Glutamatergic neuron (in vitro differentiated cells): ENCODE results near the gene SKOR2. TPM values are rescaled to one million over a fixed set of nuclear protein-coding genes. Genes with fewer than 3 reads are reported as not detected.

Source experiments
- DNase-seq: peaks from one replicate; pipeline ENCODE4 v3.0.0; 2022
- H3K27ac Mint-ChIP-seq: one replicate; pipeline ENCODE4 v1.8.0; 2020; ENCODE audit warnings: mild to moderate bottlenecking, mixed read lengths, inconsistent platforms; ENCODE audit not compliant: unreplicated experiment
- H3K27me3 Mint-ChIP-seq: one replicate; pipeline ENCODE4 v1.8.0; 2020; ENCODE audit warnings: mild to moderate bottlenecking, moderate library complexity, mixed read lengths, inconsistent platforms; ENCODE audit not compliant: unreplicated experiment
- H3K36me3 Mint-ChIP-seq: one replicate; pipeline ENCODE4 v1.8.0; 2020; ENCODE audit warnings: mild to moderate bottlenecking, mixed read lengths, inconsistent platforms; ENCODE audit not compliant: unreplicated experiment
- H3K4me1 Mint-ChIP-seq: one replicate; pipeline ENCODE4 v1.8.0; 2020; ENCODE audit warnings: mild to moderate bottlenecking, low read depth, mixed read lengths, inconsistent platforms; ENCODE audit not compliant: unreplicated experiment
- H3K4me3 Mint-ChIP-seq: one replicate; pipeline ENCODE4 v1.8.0; 2020; ENCODE audit warnings: mild to moderate bottlenecking, mixed read lengths, inconsistent platforms; ENCODE audit not compliant: unreplicated experiment
- H3K9me3 Mint-ChIP-seq: one replicate; pipeline ENCODE4 v1.8.0; 2020; ENCODE audit warnings: mild to moderate bottlenecking, moderate library complexity, mixed read lengths, inconsistent platforms; ENCODE audit not compliant: unreplicated experiment
- total RNA-seq: library from RNA; stranded (reverse); fragmentation: NEBNext Ultra II Directional; extraction: Animal tissue kit (Norgen Biotek cat#: 25700); gene quantifications from one replicate; pipeline ENCODE4 v1.2.1, GENCODE V29; 2021; ENCODE audit not compliant: unreplicated experiment
- TF ChIP-seq, protein P1 (sequence below): fragments of 200-600 bp; sonication (generic); IDR thresholded peaks from one replicate; pipeline ENCODE4 v1.5.0; 2021; ENCODE audit not compliant: partially characterized antibody, unreplicated experiment

Gene SKOR2
- total RNA-seq, 1 donor from 2014 or later: 6.7 TPM

DNA sequence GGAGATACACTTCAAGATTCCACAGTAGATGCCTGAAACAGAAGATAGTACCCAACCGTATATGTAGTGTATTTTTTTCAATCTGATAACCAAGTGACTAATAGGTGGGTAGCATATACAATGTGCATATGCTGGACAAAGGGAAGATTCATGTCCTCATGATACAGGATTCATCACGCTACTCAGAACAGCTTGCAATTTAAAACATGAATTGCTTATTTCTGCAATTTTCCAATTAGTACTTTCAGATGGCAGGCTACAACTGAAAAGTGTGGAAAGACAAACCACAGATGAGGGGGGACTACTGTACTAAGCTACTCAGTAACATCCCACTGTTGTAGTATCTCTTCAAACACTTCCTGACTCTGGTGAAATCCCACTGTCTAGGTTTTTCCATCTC, 79.0 kb downstream of the SKOR2 start:
- no peaks in the 10 kb centered on the region for H3K4me1 Mint-ChIP-seq
- no peaks in the 10 kb centered on the region for H3K9me3 Mint-ChIP-seq
- DNase-seq: no peak
- no peaks in the 10 kb centered on the region for H3K27me3 Mint-ChIP-seq
- no peak overlapping the region for H3K27ac Mint-ChIP-seq
- H3K4me3 Mint-ChIP-seq: no peak overlapping the region
- TF ChIP-seq, protein P1, sequence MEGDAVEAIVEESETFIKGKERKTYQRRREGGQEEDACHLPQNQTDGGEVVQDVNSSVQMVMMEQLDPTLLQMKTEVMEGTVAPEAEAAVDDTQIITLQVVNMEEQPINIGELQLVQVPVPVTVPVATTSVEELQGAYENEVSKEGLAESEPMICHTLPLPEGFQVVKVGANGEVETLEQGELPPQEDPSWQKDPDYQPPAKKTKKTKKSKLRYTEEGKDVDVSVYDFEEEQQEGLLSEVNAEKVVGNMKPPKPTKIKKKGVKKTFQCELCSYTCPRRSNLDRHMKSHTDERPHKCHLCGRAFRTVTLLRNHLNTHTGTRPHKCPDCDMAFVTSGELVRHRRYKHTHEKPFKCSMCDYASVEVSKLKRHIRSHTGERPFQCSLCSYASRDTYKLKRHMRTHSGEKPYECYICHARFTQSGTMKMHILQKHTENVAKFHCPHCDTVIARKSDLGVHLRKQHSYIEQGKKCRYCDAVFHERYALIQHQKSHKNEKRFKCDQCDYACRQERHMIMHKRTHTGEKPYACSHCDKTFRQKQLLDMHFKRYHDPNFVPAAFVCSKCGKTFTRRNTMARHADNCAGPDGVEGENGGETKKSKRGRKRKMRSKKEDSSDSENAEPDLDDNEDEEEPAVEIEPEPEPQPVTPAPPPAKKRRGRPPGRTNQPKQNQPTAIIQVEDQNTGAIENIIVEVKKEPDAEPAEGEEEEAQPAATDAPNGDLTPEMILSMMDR: no peak
- no peaks in the 10 kb centered on the region for H3K36me3 Mint-ChIP-seq

DNA sequence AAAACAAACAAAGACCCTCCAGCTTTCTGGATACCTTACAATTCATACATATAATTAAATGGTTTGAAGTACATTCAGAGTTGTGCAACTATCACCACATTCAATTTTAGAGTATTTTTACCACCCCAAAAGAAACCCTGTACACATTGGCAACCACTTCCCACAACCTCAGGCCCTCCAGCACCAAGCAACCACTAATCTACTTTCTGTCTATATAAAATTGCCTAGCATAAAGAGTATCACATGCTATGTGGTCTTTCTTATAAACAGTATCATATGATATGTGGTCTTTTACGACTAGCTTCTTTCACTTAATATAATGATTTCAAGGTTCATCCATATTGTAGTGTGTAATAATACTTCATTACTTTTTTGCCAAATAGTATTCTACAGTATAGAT, 82.5 kb downstream of the SKOR2 start:
- DNase-seq: no peak
- Mint-ChIP-seq H3K27ac (no peak overlapping the region), H3K9me3 (no peaks in the 10 kb centered on the region), H3K27me3 (no peaks in the 10 kb centered on the region), H3K4me1 (no peaks in the 10 kb centered on the region), H3K4me3 (no peak overlapping the region), H3K36me3 (no peaks in the 10 kb centered on the region)
- TF ChIP-seq, protein P1: no peak

DNA sequence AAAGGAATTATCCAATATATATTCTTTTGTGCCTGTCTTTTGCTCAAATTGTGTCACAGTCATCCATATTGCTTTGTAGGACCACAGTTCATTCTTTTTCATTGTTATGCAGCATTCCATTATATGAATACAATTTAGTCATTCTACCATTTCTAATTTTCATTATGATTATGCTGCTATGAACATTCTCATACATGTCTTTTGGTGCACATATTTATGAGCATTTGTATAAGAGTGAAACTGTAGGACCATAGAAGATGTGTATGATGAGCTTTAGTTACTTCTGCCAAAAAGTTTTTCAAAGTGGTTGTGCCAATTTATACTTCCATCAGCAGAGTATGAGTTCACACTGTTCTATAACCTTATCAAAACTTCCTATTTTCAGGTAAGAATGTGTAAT, 83.0 kb downstream of the SKOR2 start:
- no peak for DNase-seq
- H3K27me3 Mint-ChIP-seq: no peaks in the 10 kb centered on the region
- H3K36me3 Mint-ChIP-seq: no peaks in the 10 kb centered on the region
- no peak overlapping the region for H3K27ac Mint-ChIP-seq
- TF ChIP-seq, protein P1: no peak
- H3K9me3 Mint-ChIP-seq: no peaks in the 10 kb centered on the region
- H3K4me1 Mint-ChIP-seq: no peaks in the 10 kb centered on the region
- no peak overlapping the region for H3K4me3 Mint-ChIP-seq

DNA sequence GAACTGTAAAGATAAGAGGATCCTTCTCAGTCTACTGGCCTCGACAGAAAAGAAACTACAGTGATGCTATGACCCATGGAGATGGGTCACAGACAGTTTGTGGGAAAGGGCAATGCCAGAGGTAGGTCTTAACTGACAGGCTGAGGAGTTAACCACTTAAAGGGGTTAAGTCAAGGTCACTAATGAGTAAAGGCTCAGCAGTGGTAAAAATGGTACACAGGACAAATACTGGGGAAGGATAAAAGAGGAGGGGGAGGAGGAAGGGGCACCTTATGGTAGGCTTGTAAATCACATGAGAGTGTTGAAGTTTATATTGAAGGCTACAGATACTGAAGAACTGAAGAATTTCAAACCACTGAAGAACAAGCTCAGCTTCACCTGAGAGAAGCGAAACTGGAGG, 85.2 kb downstream of the SKOR2 start:
- Mint-ChIP-seq H3K27ac (no peak overlapping the region), H3K36me3 (no peaks in the 10 kb centered on the region), H3K27me3 (peaks cover 2% of the 10 kb centered on the region), H3K4me1 (no peaks in the 10 kb centered on the region), H3K4me3 (no peak overlapping the region), H3K9me3 (no peaks in the 10 kb centered on the region)
- TF ChIP-seq, protein P1: no peak
- DNase-seq: no peak

DNA sequence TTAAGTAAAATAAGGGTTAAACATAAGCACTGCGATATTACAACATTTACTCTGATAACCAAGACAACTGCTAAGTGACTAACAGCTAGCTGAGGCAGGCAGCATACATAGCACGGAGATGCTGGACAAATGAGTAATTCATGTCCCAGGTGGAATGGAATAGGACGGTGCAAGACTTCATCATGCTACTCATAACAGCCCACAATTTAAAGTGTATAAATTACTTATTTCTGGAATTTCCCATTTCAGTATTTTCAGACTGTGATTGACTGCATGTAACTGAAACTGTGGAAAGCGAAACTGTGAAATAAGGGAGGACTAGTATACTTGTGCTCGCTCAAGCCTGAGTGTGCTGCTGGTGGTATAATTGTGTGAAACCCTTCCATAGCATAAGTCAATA, 88.2 kb downstream of the SKOR2 start:
- Mint-ChIP-seq H3K27ac (no peak overlapping the region), H3K36me3 (no peaks in the 10 kb centered on the region)
- DNase-seq: no peak

More for the DNA sequence above, 88.2 kb downstream of the SKOR2 start:
- Mint-ChIP-seq H3K4me1 (no peaks in the 10 kb centered on the region), H3K9me3 (no peaks in the 10 kb centered on the region), H3K4me3 (no peak overlapping the region), H3K27me3 (peaks cover 2% of the 10 kb centered on the region)
- TF ChIP-seq, protein P1: no peak
